Epithelial cell of esophagus (primary cell): Measurements from ENCODE around the gene TCP11.

ENCODE experiments used
- DNase-seq: peaks from one replicate; pipeline ENCODE4 v3.0.0; 2010; ENCODE audit warnings: low read depth
- H3K4me3 ChIP-seq: 2 replicates; pipeline ENCODE4 v1.5.1; 2011; ENCODE audit warnings: mild to moderate bottlenecking, low read length, control low read depth
- TF ChIP-seq, protein P1 (sequence below): IDR thresholded peaks from 2 replicates; pipeline ENCODE4 v1.5.1; 2011; ENCODE audit warnings: low read depth, mild to moderate bottlenecking, low read length, control low read depth, inconsistent platforms; ENCODE audit not compliant: insufficient read depth; ENCODE audit errors: missing control alignments

Gene TCP11

DNA sequence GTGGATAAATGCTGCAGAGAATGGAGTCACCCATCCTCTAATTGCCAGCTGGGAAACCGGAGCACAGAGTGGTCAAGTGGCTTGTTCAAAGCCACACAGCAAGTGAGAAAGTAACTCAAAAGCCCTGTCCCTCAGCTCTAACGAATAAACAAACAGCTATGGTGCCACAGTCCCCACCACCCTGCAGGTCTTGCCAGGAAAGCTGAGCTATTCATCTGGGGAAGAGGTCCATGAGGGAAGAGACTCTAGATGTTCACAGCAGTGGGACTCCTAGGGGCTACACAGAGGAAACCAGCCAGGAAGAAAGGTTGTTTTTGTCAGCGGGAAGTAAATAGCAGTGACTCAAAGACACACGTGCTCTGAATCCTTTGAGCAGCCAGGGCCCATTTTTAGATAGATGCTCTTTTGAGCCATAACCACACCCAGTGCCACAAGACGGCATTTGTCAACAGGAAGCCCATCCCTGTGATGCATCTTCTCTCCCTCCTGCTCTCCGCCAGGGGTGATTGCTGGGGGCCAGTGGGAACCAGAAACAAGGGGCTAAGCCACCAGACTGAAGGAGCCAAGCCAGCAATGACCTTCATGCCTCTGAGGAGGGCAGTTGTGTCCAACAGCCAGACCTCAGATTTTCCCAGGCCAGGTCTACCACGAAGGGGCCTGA, 32.4 kb upstream of the TCP11 start:
- TF ChIP-seq, protein P1, sequence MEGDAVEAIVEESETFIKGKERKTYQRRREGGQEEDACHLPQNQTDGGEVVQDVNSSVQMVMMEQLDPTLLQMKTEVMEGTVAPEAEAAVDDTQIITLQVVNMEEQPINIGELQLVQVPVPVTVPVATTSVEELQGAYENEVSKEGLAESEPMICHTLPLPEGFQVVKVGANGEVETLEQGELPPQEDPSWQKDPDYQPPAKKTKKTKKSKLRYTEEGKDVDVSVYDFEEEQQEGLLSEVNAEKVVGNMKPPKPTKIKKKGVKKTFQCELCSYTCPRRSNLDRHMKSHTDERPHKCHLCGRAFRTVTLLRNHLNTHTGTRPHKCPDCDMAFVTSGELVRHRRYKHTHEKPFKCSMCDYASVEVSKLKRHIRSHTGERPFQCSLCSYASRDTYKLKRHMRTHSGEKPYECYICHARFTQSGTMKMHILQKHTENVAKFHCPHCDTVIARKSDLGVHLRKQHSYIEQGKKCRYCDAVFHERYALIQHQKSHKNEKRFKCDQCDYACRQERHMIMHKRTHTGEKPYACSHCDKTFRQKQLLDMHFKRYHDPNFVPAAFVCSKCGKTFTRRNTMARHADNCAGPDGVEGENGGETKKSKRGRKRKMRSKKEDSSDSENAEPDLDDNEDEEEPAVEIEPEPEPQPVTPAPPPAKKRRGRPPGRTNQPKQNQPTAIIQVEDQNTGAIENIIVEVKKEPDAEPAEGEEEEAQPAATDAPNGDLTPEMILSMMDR, result no peak
- no peak overlapping the region for H3K4me3 ChIP-seq
- DNase-seq, result peak; percentile 40

DNA sequence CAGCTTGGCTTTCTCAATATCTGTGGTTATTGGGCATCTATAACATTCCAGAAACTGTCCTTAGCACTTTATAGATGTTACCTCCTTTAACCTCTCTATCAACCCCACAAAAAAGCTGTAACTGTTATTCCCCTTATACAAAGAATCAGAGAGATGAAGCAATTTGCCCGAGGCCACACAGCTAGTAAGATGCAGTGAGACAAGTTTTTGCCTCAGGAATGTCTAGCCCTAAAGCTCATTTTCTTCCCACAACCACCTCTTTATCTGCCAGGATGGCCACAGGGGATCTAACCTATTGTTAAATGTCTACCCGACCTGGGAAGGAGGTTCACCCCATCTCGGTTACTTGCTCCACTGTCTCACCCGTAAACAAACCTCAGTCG, 31.9 kb upstream of the TCP11 start:
- TF ChIP-seq, protein P1, result no peak
- H3K4me3 ChIP-seq, result no peak overlapping the region
- DNase-seq, result peak; percentile 40

DNA sequence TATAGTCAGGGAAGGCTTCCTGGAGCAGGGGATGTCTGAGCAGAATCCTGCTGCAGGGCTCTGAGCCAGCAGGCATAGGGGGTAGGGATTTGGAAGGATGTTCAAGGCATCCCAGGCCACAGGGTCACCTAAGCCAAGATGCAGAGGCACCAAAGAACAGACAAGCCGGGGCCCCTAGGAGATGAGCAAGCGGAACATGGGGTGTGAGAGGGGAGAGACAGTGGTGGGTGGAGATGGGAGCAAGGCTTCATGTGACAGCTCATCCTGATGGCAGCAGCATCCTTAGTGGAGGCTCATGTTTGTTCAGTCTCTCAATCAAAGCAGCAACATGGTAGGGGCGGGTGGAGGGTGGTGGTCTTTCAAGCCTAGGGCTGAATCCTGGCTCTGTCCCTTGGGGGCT, 29.8 kb upstream of the TCP11 start:
- TF ChIP-seq, protein P1, result no peak
- no peak for DNase-seq
- no peak overlapping the region for H3K4me3 ChIP-seq

DNA sequence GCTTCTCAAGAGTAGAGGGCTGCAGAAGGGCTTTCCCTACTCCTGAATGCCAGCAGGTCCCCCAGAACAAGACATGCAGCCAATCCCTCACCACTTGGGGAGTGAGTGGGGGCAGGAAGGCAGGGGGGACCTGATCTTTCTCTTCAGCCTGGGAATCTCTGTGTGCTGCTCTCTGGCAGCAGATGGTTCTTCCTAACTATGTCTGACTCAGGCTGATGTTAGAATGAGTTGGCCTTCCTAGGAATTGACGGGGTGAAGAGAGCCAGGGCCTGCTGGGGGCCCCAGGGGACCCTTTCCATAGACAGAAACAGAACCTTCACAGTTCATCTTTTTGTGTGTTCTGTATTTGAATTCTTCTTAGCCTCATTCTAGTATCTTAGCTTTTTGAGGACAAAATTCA, 29.0 kb upstream of the TCP11 start:
- DNase-seq, result peak; percentile 35
- H3K4me3 ChIP-seq, result no peak overlapping the region
- TF ChIP-seq, protein P1, result no peak

DNA sequence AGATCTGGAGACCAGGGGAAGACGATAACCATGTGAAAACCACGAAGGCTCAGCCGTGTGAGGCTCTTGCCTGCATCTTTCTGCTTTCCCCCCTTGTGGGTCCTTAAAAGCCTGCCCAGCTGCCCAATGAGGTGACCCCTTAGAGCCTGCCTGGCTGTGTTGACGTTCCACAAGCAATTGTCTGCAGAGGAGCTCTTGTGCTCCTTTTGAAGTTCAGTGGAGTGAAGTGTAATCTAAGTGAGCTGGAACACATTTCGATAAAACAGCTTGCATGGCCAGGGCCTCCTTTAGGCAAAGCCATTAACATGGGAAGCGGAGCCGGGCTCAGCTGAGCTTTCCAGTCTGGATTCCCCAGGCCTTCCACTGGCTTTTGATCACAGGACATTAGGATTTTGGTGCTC, 27.3 kb upstream of the TCP11 start:
- no peak for DNase-seq
- no peak overlapping the region for H3K4me3 ChIP-seq
- TF ChIP-seq, protein P1, result no peak

DNA sequence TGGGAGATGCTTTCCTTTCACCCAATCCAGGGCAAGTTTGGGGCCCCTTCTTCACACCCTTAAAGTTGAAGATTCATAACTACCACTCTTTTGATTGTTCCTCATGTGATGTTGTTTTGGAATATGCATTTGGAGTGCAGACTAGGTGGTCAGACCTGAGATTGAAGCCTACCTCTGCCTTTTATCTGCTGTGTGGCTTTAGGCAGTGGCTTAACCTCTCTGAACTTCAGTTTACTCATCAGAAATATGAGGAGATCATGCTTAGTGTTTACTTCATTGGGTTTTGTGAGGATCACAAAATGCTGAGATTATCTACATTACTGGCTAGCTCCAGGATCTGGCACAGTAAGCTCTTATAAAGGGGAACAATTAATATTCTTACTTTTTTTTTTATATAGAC, 26.4 kb upstream of the TCP11 start:
- H3K4me3 ChIP-seq, result no peak overlapping the region
- TF ChIP-seq, protein P1, result no peak
- no peak for DNase-seq

DNA sequence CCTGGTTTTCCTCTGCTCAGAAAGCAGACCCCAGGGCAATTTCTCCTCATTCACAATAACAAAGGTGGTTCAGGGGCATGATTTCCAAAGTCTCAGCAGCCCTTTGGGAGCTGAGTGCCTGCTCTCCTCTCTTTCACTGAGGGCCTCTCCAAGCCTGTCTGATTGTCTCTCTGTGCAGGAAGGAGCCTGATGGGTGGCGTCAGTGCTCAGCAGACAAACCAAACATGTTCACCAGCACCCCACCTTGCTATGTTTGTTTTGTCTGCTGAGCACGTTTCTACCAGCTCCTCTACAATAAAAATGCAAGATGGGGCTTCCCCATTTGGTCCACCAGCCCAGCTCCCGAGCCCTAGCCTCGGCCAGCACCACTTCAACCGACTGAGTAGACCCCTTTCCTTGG, 25.4 kb upstream of the TCP11 start:
- peak; percentile 77 for DNase-seq
- TF ChIP-seq, protein P1, result no peak

More for the DNA sequence above, 25.4 kb upstream of the TCP11 start:
- no peak overlapping the region for H3K4me3 ChIP-seq
